NCI-H2107 treated with DMSO at 0.1 percent for 48 hours (cell line): ENCODE measurements around the gene BCL2L14.

ENCODE experiments used
- DNase-seq: peaks from one replicate; lab custom pipeline; 2025; ENCODE audit not compliant: unreplicated experiment; lab: John Stamatoyannopoulos, UW

The BCL2L14 gene

GRCh38 chr12:12070674-12071656 lies at the start of gene BCL2L14:
Gene BCL2L14, plus strand, starts transcription at chr12:12070939. Its CDS starts 8,367 bp downstream, at chr12:12079306.
- peak; percentile 45 for DNase-seq

GRCh38 chr12:12022306-12022936 lies 48.3 kb upstream of the BCL2L14 start:
- DNase-seq, result no peak

- no peak for DNase-seq
Measured at GRCh38 chr12:12023456-12023855, 47.3 kb upstream of the BCL2L14 start.

GRCh38 chr12:12024911-12025682 lies 45.6 kb upstream of the BCL2L14 start:
- DNase-seq, result peak; percentile 93

- DNase-seq, result no peak
Measured at GRCh38 chr12:12025799-12026386, 44.8 kb upstream of the BCL2L14 start.

GRCh38 chr12:12028668-12029402 lies 41.9 kb upstream of the BCL2L14 start:
- DNase-seq, result no peak

GRCh38 chr12:12029653-12030052 lies 41.1 kb upstream of the BCL2L14 start:
- DNase-seq, result no peak

- no peak for DNase-seq
Measured at GRCh38 chr12:12032260-12032791, 38.4 kb upstream of the BCL2L14 start.

- peak; percentile 88 for DNase-seq
Measured at GRCh38 chr12:12032851-12033797, 37.6 kb upstream of the BCL2L14 start.

- no peak for DNase-seq
Measured at GRCh38 chr12:12033824-12034223, 36.9 kb upstream of the BCL2L14 start.

GRCh38 chr12:12034344-12034743 lies 36.4 kb upstream of the BCL2L14 start:
- no peak for DNase-seq

- no peak for DNase-seq
Measured at GRCh38 chr12:12035229-12035628, 35.5 kb upstream of the BCL2L14 start.

GRCh38 chr12:12036901-12037300 lies 33.8 kb upstream of the BCL2L14 start:
- no peak for DNase-seq

- no peak for DNase-seq
Measured at GRCh38 chr12:12039897-12040296, 30.8 kb upstream of the BCL2L14 start.

GRCh38 chr12:12046401-12046800 lies 24.3 kb upstream of the BCL2L14 start:
- DNase-seq, result no peak

- no peak for DNase-seq
Measured at GRCh38 chr12:12047682-12048081, 23.1 kb upstream of the BCL2L14 start.

GRCh38 chr12:12048266-12048665 lies 22.5 kb upstream of the BCL2L14 start:
- no peak for DNase-seq

- DNase-seq, result no peak
Measured at GRCh38 chr12:12048714-12049113, 22.0 kb upstream of the BCL2L14 start.

- no peak for DNase-seq
Measured at GRCh38 chr12:12051668-12052067, 19.1 kb upstream of the BCL2L14 start.
